Measurements from ENCODE around the gene DDX49. TPM values are rescaled to one million over a fixed set of nuclear protein-coding genes. Genes with fewer than 3 reads are reported as not detected.
"Not testable (repeated sequence)": the region's sequence is repeated elsewhere in the genome, so short reads cannot be mapped to it uniquely, and the experiment has no call there.

DDX49 gene
- total and polyA plus RNA-seq, 2 experiments from 2014 or later, result 53.4 to 76.0 TPM

GRCh38 chr19:18948075-18948975 lies 28.8 kb downstream of the DDX49 start:
- Histone ChIP-seq H3K79me2 (ENCODE audit: insufficient read depth) (no peaks in the 10 kb centered on the region), H3K9me3 (ENCODE audit: low read depth) (no peaks in the 10 kb centered on the region), H3F3A (ENCODE audit: insufficient read depth) (peaks cover 8% of the 10 kb centered on the region; the same call in 1 of the 2 replicates), H3K4me1 (ENCODE audit: insufficient read depth) (peaks cover 6% of the 10 kb centered on the region; the same call in 1 of the 2 replicates), H3K36me3 (ENCODE audit: low read depth) (no peaks in the 10 kb centered on the region), H3K27ac (no peak overlapping the region), H3K9me2 (ENCODE audit: insufficient read depth) (no peaks in the 10 kb centered on the region), H3K4me2 (ENCODE audit: unreplicated experiment) (no peak overlapping the region), H2AFZ (no peak overlapping the region), H3K9ac (no peak overlapping the region), H4K20me1 (ENCODE audit: insufficient read depth) (no peaks in the 10 kb centered on the region), H3K27me3 (replicated peaks; ENCODE audit: insufficient read depth) (no peaks in the 10 kb centered on the region), H3K4me3 (no peak overlapping the region)
- in situ Hi-C loops (cut with MboI), result no loop called here
- WGBS, 2 experiments (ENCODE audit: low coverage in 1 of 2, low lambda C conversion rate in 2 of 2, missing lambda C conversion rate in 2 of 2), result 79 to 82% methylated on average over 15 of the region's 15 CpGs
- DNase-seq, result no peak
- TF ChIP-seq EZH2phosphoT487 (IDR thresholded peaks at IDR 0.05; ENCODE audit: insufficient read depth, low read depth) (no peak), EZH2 (IDR thresholded peaks at IDR 0.05; ENCODE audit: insufficient read depth, poor library complexity, severe bottlenecking) (no peak)

- H3K79me2 ChIP-seq (ENCODE audit: insufficient read depth), result no peaks in the 10 kb centered on the region
- H3K36me3 ChIP-seq (ENCODE audit: low read depth), result no peaks in the 10 kb centered on the region
- peaks cover 6% of the 10 kb centered on the region; the same call in 1 of the 2 replicates for H3K4me1 ChIP-seq (ENCODE audit: insufficient read depth)
- H4K20me1 ChIP-seq (ENCODE audit: insufficient read depth), result no peaks in the 10 kb centered on the region
- no peak overlapping the region for H3K4me3 ChIP-seq
- 95 to 96% methylated on average over 5 of the region's 5 CpGs for whole genome bisulfite sequencing, 2 experiments (ENCODE audit: low coverage in 1 of 2, low lambda C conversion rate in 2 of 2, missing lambda C conversion rate in 2 of 2)
- no peak overlapping the region for H2AFZ ChIP-seq
- H3K27ac ChIP-seq, result no peak overlapping the region
- H3K27me3 ChIP-seq (replicated peaks; ENCODE audit: insufficient read depth), result no peaks in the 10 kb centered on the region
- H3K9me2 ChIP-seq (ENCODE audit: insufficient read depth), result no peaks in the 10 kb centered on the region
- in situ Hi-C loops (cut with MboI), result no loop called here
- no peak overlapping the region for H3K9ac ChIP-seq
- no peak for DNase-seq
- TF ChIP-seq EZH2phosphoT487 (IDR thresholded peaks at IDR 0.05; ENCODE audit: insufficient read depth, low read depth) (no peak), EZH2 (IDR thresholded peaks at IDR 0.05; ENCODE audit: insufficient read depth, poor library complexity, severe bottlenecking) (no peak)
- no peak overlapping the region for H3K4me2 ChIP-seq (ENCODE audit: unreplicated experiment)
- peaks cover 8% of the 10 kb centered on the region; the same call in 1 of the 2 replicates for H3F3A ChIP-seq (ENCODE audit: insufficient read depth)
- H3K9me3 ChIP-seq (ENCODE audit: low read depth), result no peaks in the 10 kb centered on the region
These were observed 29.5 kb downstream of the DDX49 start for GRCh38 chr19:18948976-18949356.

- H2AFZ ChIP-seq, result no peak overlapping the region
- no peak overlapping the region for H3K9ac ChIP-seq
- H3K4me1 ChIP-seq (ENCODE audit: insufficient read depth), result peaks cover 6% of the 10 kb centered on the region; the same call in 1 of the 2 replicates
- 89 to 98% methylated on average over 3 of the region's 3 CpGs for WGBS, 2 experiments (ENCODE audit: low coverage in 1 of 2, low lambda C conversion rate in 2 of 2, missing lambda C conversion rate in 2 of 2)
- H3K27me3 ChIP-seq (replicated peaks; ENCODE audit: insufficient read depth), result no peaks in the 10 kb centered on the region
- TF ChIP-seq EZH2phosphoT487 (IDR thresholded peaks at IDR 0.05; ENCODE audit: insufficient read depth, low read depth), result no peak
- no peak for TF ChIP-seq EZH2 (IDR thresholded peaks at IDR 0.05; ENCODE audit: insufficient read depth, poor library complexity, severe bottlenecking)
- H3K4me3 ChIP-seq, result no peak overlapping the region
- no peaks in the 10 kb centered on the region for H4K20me1 ChIP-seq (ENCODE audit: insufficient read depth)
- H3K79me2 ChIP-seq (ENCODE audit: insufficient read depth), result no peaks in the 10 kb centered on the region
- no peak for DNase-seq
- H3K27ac ChIP-seq, result no peak overlapping the region
- peaks cover 8% of the 10 kb centered on the region; the same call in 1 of the 2 replicates for H3F3A ChIP-seq (ENCODE audit: insufficient read depth)
- no peaks in the 10 kb centered on the region for H3K9me3 ChIP-seq (ENCODE audit: low read depth)
- no peaks in the 10 kb centered on the region for H3K9me2 ChIP-seq (ENCODE audit: insufficient read depth)
- no peak overlapping the region for H3K4me2 ChIP-seq (ENCODE audit: unreplicated experiment)
- H3K36me3 ChIP-seq (ENCODE audit: low read depth), result no peaks in the 10 kb centered on the region
- in situ Hi-C loops (cut with MboI), result no loop called here
These were observed 30.3 kb downstream of the DDX49 start for GRCh38 chr19:18949858-18950257.

DNA sequence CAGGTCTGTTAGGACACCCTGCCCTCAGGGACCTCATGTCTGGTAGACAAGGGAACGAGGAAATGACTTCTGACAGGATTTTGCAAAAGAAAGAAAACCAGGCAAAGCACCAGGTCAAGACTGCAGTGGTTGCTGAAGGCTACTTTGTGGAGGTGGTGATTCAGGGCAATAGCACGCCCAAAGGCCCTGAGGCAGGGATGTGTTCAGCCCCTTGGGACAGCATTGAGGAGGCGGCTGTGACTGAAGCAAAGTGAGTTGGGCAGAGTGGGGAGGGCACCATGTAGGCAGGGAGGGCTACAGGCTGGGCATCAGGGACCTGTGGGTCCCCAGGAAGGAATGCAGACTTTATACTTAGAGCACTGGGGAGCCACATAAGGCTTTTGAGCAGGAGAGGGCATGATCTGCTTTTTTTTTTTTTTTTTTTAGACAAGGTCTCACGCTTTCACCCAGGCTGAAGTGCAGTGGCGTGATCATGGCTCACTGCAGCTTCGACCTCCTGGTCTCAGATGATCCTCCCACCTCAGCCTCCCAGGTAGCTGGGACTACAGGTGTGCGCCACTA lies 32.3 kb downstream of the DDX49 start:
- H3K79me2 ChIP-seq (ENCODE audit: insufficient read depth), result no peaks in the 10 kb centered on the region
- no peak overlapping the region for H3K4me3 ChIP-seq
- no peaks in the 10 kb centered on the region for H3K9me3 ChIP-seq (ENCODE audit: low read depth)
- in situ Hi-C loops (cut with MboI), result no loop called here
- 64 to 66% methylated on average over 7 of the region's 7 CpGs for WGBS, 2 experiments (ENCODE audit: low coverage in 1 of 2, low lambda C conversion rate in 2 of 2, missing lambda C conversion rate in 2 of 2)
- DNase-seq, result peak; percentile 87
- no peak overlapping the region for H3K9ac ChIP-seq
- no peak overlapping the region for H2AFZ ChIP-seq
- H3K27ac ChIP-seq, result peak overlapping the region; percentile 25; the same call in 1 of the 2 replicates
- H3K36me3 ChIP-seq (ENCODE audit: low read depth), result no peaks in the 10 kb centered on the region
- no peaks in the 10 kb centered on the region for H4K20me1 ChIP-seq (ENCODE audit: insufficient read depth)
- no peaks in the 10 kb centered on the region for H3K27me3 ChIP-seq (replicated peaks; ENCODE audit: insufficient read depth)
- H3K9me2 ChIP-seq (ENCODE audit: insufficient read depth), result no peaks in the 10 kb centered on the region
- peaks cover 8% of the 10 kb centered on the region; the same call in 1 of the 2 replicates for H3F3A ChIP-seq (ENCODE audit: insufficient read depth)
- TF ChIP-seq EZH2phosphoT487 (IDR thresholded peaks at IDR 0.05; ENCODE audit: insufficient read depth, low read depth) (no peak), EZH2 (IDR thresholded peaks at IDR 0.05; ENCODE audit: insufficient read depth, poor library complexity, severe bottlenecking) (no peak)
- H3K4me2 ChIP-seq (ENCODE audit: unreplicated experiment), result no peak overlapping the region
- peaks cover 6% of the 10 kb centered on the region; the same call in 1 of the 2 replicates for H3K4me1 ChIP-seq (ENCODE audit: insufficient read depth)

- H3K27me3 ChIP-seq (replicated peaks; ENCODE audit: insufficient read depth); H3K9me3 ChIP-seq (ENCODE audit: low read depth); DNase-seq; H3K4me1 ChIP-seq (ENCODE audit: insufficient read depth); H2AFZ ChIP-seq; H3K9ac ChIP-seq; H3K36me3 ChIP-seq (ENCODE audit: low read depth); H4K20me1 ChIP-seq (ENCODE audit: insufficient read depth); H3K4me3 ChIP-seq; H3K9me2 ChIP-seq (ENCODE audit: insufficient read depth); in situ Hi-C loops (cut with MboI); H3F3A ChIP-seq (ENCODE audit: insufficient read depth); H3K27ac ChIP-seq; H3K79me2 ChIP-seq (ENCODE audit: insufficient read depth); H3K4me2 ChIP-seq (ENCODE audit: unreplicated experiment): not testable (repeated sequence)
- WGBS, 2 experiments (ENCODE audit: low coverage in 1 of 2, low lambda C conversion rate in 2 of 2, missing lambda C conversion rate in 2 of 2), result 78 to 82% methylated on average over 17 of the region's 17 CpGs
These were observed 33.0 kb downstream of the DDX49 start for GRCh38 chr19:18952364-18953003.

Data from GM23248 (cell line).